Kidney epithelial cell (primary cell): ENCODE results near the gene RCAN2. TPM values are rescaled to one million over a fixed set of nuclear protein-coding genes. Genes with fewer than 3 reads are reported as not detected.

Experiments used
- DNase-seq: peaks from one replicate; pipeline ENCODE4 v3.0.0-alpha.2; 2010; ENCODE audit warnings: low read depth
- H3K27me3 ChIP-seq: 2 replicates; pipeline ENCODE4 v1.6.0; 2011; ENCODE audit warnings: low read length; ENCODE audit not compliant: control insufficient read depth, insufficient read depth
- H3K36me3 ChIP-seq: 2 replicates; pipeline ENCODE4 v1.5.1; 2011; ENCODE audit warnings: low read length; ENCODE audit not compliant: control insufficient read depth, insufficient read depth
- H3K4me3 ChIP-seq: 2 replicates; pipeline ENCODE4 v1.5.1; 2011; ENCODE audit warnings: low read depth, mild to moderate bottlenecking, control low read depth, low read length
- CTCF ChIP-seq: IDR thresholded peaks from 2 replicates; pipeline ENCODE4 v1.5.1; 2011; ENCODE audit warnings: mild to moderate bottlenecking, moderate library complexity, low read length, control low read depth, inconsistent platforms; ENCODE audit not compliant: insufficient read depth, poor library complexity, severe bottlenecking
- total RNA-seq: library from RNA; depleted of rRNA; stranded (reverse); fragments of >200 nt; gene quantifications from 2 replicates; pipeline ENCODE4 v1.2.3, GENCODE V29; 2015

Gene RCAN2
- total RNA-seq, 1 donor from 2014 or later = 6.2 TPM

- Histone ChIP-seq H3K36me3 (no peaks in the 10 kb centered on the region), H3K27me3 (no peaks in the 10 kb centered on the region), H3K4me3 (no peak overlapping the region)
- no peak for TF ChIP-seq CTCF
- no peak for DNase-seq
Measured at GRCh38 chr6:46199387-46199786, 291.9 kb downstream of the RCAN2 start.

- Histone ChIP-seq H3K4me3 (no peak overlapping the region), H3K36me3 (no peaks in the 10 kb centered on the region), H3K27me3 (no peaks in the 10 kb centered on the region)
- peak; percentile 56 for DNase-seq
- no peak for TF ChIP-seq CTCF
Measured at GRCh38 chr6:46191961-46192360, 299.3 kb downstream of the RCAN2 start.

- no peaks in the 10 kb centered on the region for H3K36me3 ChIP-seq
- no peak for DNase-seq
- H3K4me3 ChIP-seq = no peak overlapping the region
- H3K27me3 ChIP-seq = no peaks in the 10 kb centered on the region
- no peak for TF ChIP-seq CTCF
Measured at GRCh38 chr6:46190889-46191288, 300.4 kb downstream of the RCAN2 start.

- H3K4me3 ChIP-seq = no peak overlapping the region
- H3K27me3 ChIP-seq = no peaks in the 10 kb centered on the region
- DNase-seq = no peak
- TF ChIP-seq CTCF = no peak
- no peaks in the 10 kb centered on the region for H3K36me3 ChIP-seq
Measured at GRCh38 chr6:46189726-46190125, 301.5 kb downstream of the RCAN2 start.

GRCh38 chr6:46186583-46186982, 304.7 kb downstream of the RCAN2 start:
- no peak overlapping the region for H3K4me3 ChIP-seq
- no peaks in the 10 kb centered on the region for H3K27me3 ChIP-seq
- no peak for DNase-seq
- TF ChIP-seq CTCF = no peak
- H3K36me3 ChIP-seq = no peaks in the 10 kb centered on the region

- Histone ChIP-seq H3K27me3 (no peaks in the 10 kb centered on the region), H3K36me3 (no peaks in the 10 kb centered on the region), H3K4me3 (no peak overlapping the region)
- no peak for DNase-seq
- TF ChIP-seq CTCF = no peak
Measured at GRCh38 chr6:46184114-46184513, 307.1 kb downstream of the RCAN2 start.
